ENCODE results near the gene SSTR5. TPM values are rescaled to one million over a fixed set of nuclear protein-coding genes. Genes with fewer than 3 reads are reported as not detected.

The SSTR5 gene
- total RNA-seq, 4 donors from 2014 or later = not detected

GRCh38 chr16:1116693-1117077 is 44.1 kb downstream of the SSTR5 start:
- no peaks in the 10 kb centered on the region for H3K36me3 ChIP-seq
- WGBS, 2 donors (ENCODE audit: low coverage in 1 of 2) = 60% methylated on average over 1 of the region's 16 CpGs; no CpG with 5 or more reads in 1 of the 2 donors
- ATAC-seq = no peak
- TF ChIP-seq POLR2A (IDR thresholded peaks at IDR 0.05) (no peak), POLR2AphosphoS5 (IDR thresholded peaks at IDR 0.05) (no peak), CTCF (IDR thresholded peaks at IDR 0.05) (no peak), EP300 (IDR thresholded peaks at IDR 0.05) (no peak)
- peaks cover 16% of the 10 kb centered on the region for H3K27me3 ChIP-seq
- H3K4me3 ChIP-seq = no peak overlapping the region
- no peaks in the 10 kb centered on the region for H3K9me3 ChIP-seq
- H3K4me1 ChIP-seq = no peaks in the 10 kb centered on the region
- H3K27ac ChIP-seq = no peak overlapping the region

- no peak for ATAC-seq
- TF ChIP-seq CTCF (IDR thresholded peaks at IDR 0.05) (no peak), POLR2AphosphoS5 (IDR thresholded peaks at IDR 0.05) (no peak), EP300 (IDR thresholded peaks at IDR 0.05) (no peak), POLR2A (IDR thresholded peaks at IDR 0.05) (no peak)
- peaks cover 16% of the 10 kb centered on the region for H3K27me3 ChIP-seq
- no peaks in the 10 kb centered on the region for H3K9me3 ChIP-seq
- H3K36me3 ChIP-seq = no peaks in the 10 kb centered on the region
- WGBS, 2 donors (ENCODE audit: low coverage in 1 of 2) = no CpG with 5 or more reads among the region's 34 CpGs
- no peak overlapping the region for H3K4me3 ChIP-seq
- no peak overlapping the region for H3K27ac ChIP-seq
- H3K4me1 ChIP-seq = no peaks in the 10 kb centered on the region
These were observed 44.8 kb downstream of the SSTR5 start for GRCh38 chr16:1117176-1117900.

- H3K4me3 ChIP-seq = no peak overlapping the region
- peaks cover 16% of the 10 kb centered on the region for H3K27me3 ChIP-seq
- H3K4me1 ChIP-seq = no peaks in the 10 kb centered on the region
- no peak overlapping the region for H3K27ac ChIP-seq
- no CpG with 5 or more reads among the region's 19 CpGs for WGBS, 2 donors (ENCODE audit: low coverage in 1 of 2)
- TF ChIP-seq POLR2A (IDR thresholded peaks at IDR 0.05) = no peak
- TF ChIP-seq POLR2AphosphoS5 (IDR thresholded peaks at IDR 0.05) = no peak
- no peak for TF ChIP-seq CTCF (IDR thresholded peaks at IDR 0.05)
- ATAC-seq = no peak
- H3K9me3 ChIP-seq = no peaks in the 10 kb centered on the region
- no peaks in the 10 kb centered on the region for H3K36me3 ChIP-seq
These were observed 45.4 kb downstream of the SSTR5 start for GRCh38 chr16:1117926-1118325.

GRCh38 chr16:1119129-1119528 is 46.6 kb downstream of the SSTR5 start:
- no peaks in the 10 kb centered on the region for H3K4me1 ChIP-seq
- TF ChIP-seq CTCF (IDR thresholded peaks at IDR 0.05) (no peak), POLR2AphosphoS5 (IDR thresholded peaks at IDR 0.05) (no peak)
- H3K36me3 ChIP-seq = no peaks in the 10 kb centered on the region
- no peak overlapping the region for H3K4me3 ChIP-seq
- WGBS, 2 donors (ENCODE audit: low coverage in 1 of 2) = no CpG with 5 or more reads among the region's 19 CpGs
- no peak overlapping the region for H3K27ac ChIP-seq
- no peak for ATAC-seq
- H3K27me3 ChIP-seq = peaks cover 23% of the 10 kb centered on the region
- no peaks in the 10 kb centered on the region for H3K9me3 ChIP-seq

- H3K27ac ChIP-seq = no peak overlapping the region
- peaks cover 21% of the 10 kb centered on the region for H3K27me3 ChIP-seq
- ATAC-seq = no peak
- no CpG with 5 or more reads among the region's 35 CpGs for WGBS, 2 donors (ENCODE audit: low coverage in 1 of 2)
- H3K9me3 ChIP-seq = no peaks in the 10 kb centered on the region
- TF ChIP-seq POLR2A (IDR thresholded peaks at IDR 0.05) (no peak), CTCF (IDR thresholded peaks at IDR 0.05) (no peak), POLR2AphosphoS5 (IDR thresholded peaks at IDR 0.05) (no peak), EP300 (IDR thresholded peaks at IDR 0.05) (no peak)
- no peaks in the 10 kb centered on the region for H3K4me1 ChIP-seq
- no peaks in the 10 kb centered on the region for H3K36me3 ChIP-seq
- no peak overlapping the region for H3K4me3 ChIP-seq
These were observed 47.4 kb downstream of the SSTR5 start for GRCh38 chr16:1119766-1120576.

Data from gastroesophageal sphincter (tissue), 4 donors.